ENCODE measurements around the gene RRAD. TPM values are rescaled to one million over a fixed set of nuclear protein-coding genes. Genes with fewer than 3 reads are reported as not detected.
A peak's percentile ranks its signal among the peaks of the same experiment; 100 is the strongest.

The RRAD gene
- total and polyA plus RNA-seq, 2 donors (not counting 3 experiments of a cell fraction or from before 2014, with no cell fraction given) = 0.22 to 0.48 TPM

- Histone ChIP-seq H3K27me3 (ENCODE audit: control insufficient read depth in 2 of 2, insufficient read depth in 2 of 2, low read length in 2 of 2) (peaks cover 0 to 2% of the 10 kb centered on the region in 2 experiments), H3K4me3 (replicated peaks in 1 of 3; ENCODE audit: insufficient read depth in 1 of 3, low read depth in 1 of 3, low read length in 3 of 3) (no peak overlapping the region), H3K36me3 (ENCODE audit: control insufficient read depth in 2 of 2, extremely low read depth in 1 of 2, insufficient read depth in 2 of 2, low read length in 2 of 2) (no peaks in the 10 kb centered on the region), H3K79me2 (ENCODE audit: control insufficient read depth, insufficient read depth, low read length) (no peaks in the 10 kb centered on the region), H3K9me3 (replicated peaks; ENCODE audit: control insufficient read depth, insufficient read depth, low read length) (no peaks in the 10 kb centered on the region), H2AFZ (ENCODE audit: low read depth, low read length) (no peak overlapping the region), H3K27ac (ENCODE audit: insufficient read depth, low read depth, low read length) (no peak overlapping the region), H3K4me1 (ENCODE audit: control insufficient read depth, extremely low read depth, insufficient read depth, low read length) (peaks cover 12% of the 10 kb centered on the region), H3K4me2 (ENCODE audit: insufficient read depth, low read length) (peak overlapping the region; percentile 21), H3K9ac (replicated peaks; ENCODE audit: extremely low read depth, insufficient read depth, low read length) (no peak overlapping the region), H3K9me1 (replicated peaks; ENCODE audit: control insufficient read depth, extremely low read depth, insufficient read depth, low read length) (no peaks in the 10 kb centered on the region), H4K20me1 (replicated peaks; ENCODE audit: control insufficient read depth, extremely low read depth, insufficient read depth, low read length) (no peaks in the 10 kb centered on the region)
- FAIRE-seq = no peak
- no peak for DNase-seq (ENCODE audit: low read depth, low spot score)
- no peak for TF ChIP-seq EZH2 (IDR thresholded peaks at IDR 0.05; ENCODE audit: borderline replicate concordance, low read depth, low read length, severe bottlenecking)
- TF ChIP-seq POLR2AphosphoS5 (IDR thresholded peaks at IDR 0.05; ENCODE audit: insufficient read depth, low read depth, low read length) = no peak
- TF ChIP-seq, protein P1, sequence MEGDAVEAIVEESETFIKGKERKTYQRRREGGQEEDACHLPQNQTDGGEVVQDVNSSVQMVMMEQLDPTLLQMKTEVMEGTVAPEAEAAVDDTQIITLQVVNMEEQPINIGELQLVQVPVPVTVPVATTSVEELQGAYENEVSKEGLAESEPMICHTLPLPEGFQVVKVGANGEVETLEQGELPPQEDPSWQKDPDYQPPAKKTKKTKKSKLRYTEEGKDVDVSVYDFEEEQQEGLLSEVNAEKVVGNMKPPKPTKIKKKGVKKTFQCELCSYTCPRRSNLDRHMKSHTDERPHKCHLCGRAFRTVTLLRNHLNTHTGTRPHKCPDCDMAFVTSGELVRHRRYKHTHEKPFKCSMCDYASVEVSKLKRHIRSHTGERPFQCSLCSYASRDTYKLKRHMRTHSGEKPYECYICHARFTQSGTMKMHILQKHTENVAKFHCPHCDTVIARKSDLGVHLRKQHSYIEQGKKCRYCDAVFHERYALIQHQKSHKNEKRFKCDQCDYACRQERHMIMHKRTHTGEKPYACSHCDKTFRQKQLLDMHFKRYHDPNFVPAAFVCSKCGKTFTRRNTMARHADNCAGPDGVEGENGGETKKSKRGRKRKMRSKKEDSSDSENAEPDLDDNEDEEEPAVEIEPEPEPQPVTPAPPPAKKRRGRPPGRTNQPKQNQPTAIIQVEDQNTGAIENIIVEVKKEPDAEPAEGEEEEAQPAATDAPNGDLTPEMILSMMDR (IDR thresholded peaks at IDR 0.05; ENCODE audit: extremely low read depth in 1 of 2, insufficient read depth in 1 of 2, low read depth in 1 of 2, low read length in 2 of 2) = no peak
- no peak for TF ChIP-seq JUN (IDR thresholded peaks at IDR 0.05; ENCODE audit: borderline replicate concordance, insufficient read depth, insufficient read length, low read depth)
- no peak for TF ChIP-seq MYC (IDR thresholded peaks at IDR 0.05; ENCODE audit: low read depth, low read length)
- no peak for TF ChIP-seq FOS (IDR thresholded peaks at IDR 0.05; ENCODE audit: borderline replicate concordance, insufficient read depth, low read length)
- TF ChIP-seq, protein P2, sequence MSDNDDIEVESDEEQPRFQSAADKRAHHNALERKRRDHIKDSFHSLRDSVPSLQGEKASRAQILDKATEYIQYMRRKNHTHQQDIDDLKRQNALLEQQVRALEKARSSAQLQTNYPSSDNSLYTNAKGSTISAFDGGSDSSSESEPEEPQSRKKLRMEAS (IDR thresholded peaks at IDR 0.05; ENCODE audit: insufficient read depth, insufficient read length) = no peak
- TF ChIP-seq GATA2 (IDR thresholded peaks at IDR 0.05; ENCODE audit: insufficient read depth, insufficient read length, low read depth, low read length) = no peak
- no peak for TF ChIP-seq POLR2A (IDR thresholded peaks at IDR 0.05; ENCODE audit: low read depth, low read length)
- no TSS peak for BruUV-seq (replicated peaks)
- intact Hi-C loops (cut with micrococcal nuclease) (no loop called here), dilution Hi-C loops (cut with MboI; ENCODE audit: extremely low pct_ligation_motif_present, low sequenced_read_pairs) (no loop called here)
- ChIA-PET CTCF (interaction anchor here (0.7 to 3.7 kb wide), 33 partner anchors 9 to 466 kb away, joined by 3 to 69 read pairs (median 4); partner anchors contain the start of genes CA7, CMTM2 and NAE1), POLR2A (interaction anchor here (0.7 to 1.2 kb wide), 2 partner anchors 42 to 62 kb away, joined by 3 to 6 read pairs; partner anchors contain the start of genes CIAO2B and NAE1)
Observed at GRCh38 chr16:66872559-66872942, 52.8 kb downstream of the RRAD start.
